EL (cell line): ENCODE data around the gene UVSSA.
"Not testable (repeated sequence)": the region's sequence is repeated elsewhere in the genome, so short reads cannot be mapped to it uniquely, and the experiment has no call there.

ENCODE experiments used
- DNase-seq: peaks from one replicate; pipeline ENCODE4 v3.0.0-alpha.2; 2016

The UVSSA gene

DNA sequence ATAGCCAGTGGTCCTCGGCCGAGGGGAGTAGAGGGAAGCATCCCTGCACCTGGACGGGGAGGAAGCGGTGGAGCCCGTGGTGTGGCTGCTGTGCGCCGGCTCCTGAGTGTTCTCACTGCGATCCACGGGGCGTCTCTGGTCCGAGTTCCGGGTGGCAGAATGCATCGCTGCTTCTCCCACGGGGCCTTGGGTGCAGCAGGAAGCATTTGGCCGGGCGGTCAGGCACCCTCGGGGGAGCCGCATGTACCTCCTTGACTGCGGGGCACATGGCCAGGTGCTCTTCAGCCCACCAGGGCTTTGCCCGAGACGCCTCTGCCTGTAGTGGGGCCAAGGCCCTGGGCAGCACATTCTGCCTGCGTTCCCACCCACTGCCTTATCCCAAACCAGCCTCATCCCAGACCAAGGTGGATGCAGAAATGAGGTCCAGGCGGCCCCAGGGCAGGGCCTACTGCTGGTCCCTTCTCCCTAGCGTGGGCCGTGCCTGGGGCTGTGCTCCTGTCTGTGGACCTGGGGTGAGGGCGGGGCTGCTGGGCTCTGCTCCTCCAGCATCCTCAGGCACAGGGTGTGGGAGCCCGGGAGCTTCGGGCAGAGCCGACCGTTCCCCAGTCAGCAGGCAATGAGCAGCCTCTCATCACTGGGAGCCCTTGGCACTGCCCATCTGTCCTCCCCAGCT, 31.7 kb downstream of the UVSSA start:
- no peak for DNase-seq

DNA sequence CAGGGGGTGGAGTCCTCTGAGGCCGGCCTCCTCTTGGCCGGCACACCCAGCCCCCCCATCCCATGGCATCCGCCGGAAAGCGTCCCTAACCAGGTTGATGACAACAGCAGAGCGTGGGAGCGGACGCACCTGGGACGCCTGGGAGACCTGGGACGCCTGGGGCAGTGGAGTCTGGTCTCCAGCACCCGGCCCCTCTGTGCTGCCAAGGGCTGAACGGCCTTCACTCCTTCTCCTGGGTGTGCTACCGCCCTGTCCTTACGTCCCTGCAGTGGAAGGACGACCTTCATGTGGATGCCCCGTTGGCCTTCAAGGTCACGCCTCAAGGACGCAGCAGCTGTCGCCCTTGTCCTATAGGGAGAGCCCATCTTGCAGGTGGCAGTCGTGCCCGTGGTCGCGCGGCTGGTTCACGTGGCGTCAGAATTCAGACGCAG, 32.4 kb downstream of the UVSSA start:
- DNase-seq = no peak

DNA sequence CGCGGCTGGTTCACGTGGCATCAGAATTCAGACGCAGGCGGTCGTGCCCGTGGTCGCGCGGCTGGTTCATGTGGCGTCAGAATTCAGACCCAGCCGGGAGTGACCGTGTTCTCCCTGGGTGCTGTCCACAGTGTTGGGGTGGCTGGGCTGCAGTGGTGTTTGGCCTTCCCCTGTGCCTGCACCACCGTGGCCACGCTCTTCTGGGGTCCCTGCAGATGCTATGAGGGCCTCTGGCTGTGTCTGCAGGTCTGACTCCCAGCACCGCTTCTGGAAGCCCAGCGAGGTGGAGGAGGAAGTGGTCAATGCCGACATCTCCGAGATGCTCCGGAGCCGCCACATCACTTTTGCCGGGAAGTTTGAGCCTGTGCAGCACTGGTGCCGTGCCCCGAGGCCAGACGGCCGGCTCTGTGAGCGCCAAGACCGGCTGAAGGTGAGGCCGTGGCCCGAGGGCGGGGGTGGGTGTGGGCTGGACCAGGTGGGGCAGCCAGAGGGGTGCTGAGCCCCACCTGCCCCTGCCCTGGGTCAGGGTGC, 32.9 kb downstream of the UVSSA start:
- DNase-seq = no peak

DNA sequence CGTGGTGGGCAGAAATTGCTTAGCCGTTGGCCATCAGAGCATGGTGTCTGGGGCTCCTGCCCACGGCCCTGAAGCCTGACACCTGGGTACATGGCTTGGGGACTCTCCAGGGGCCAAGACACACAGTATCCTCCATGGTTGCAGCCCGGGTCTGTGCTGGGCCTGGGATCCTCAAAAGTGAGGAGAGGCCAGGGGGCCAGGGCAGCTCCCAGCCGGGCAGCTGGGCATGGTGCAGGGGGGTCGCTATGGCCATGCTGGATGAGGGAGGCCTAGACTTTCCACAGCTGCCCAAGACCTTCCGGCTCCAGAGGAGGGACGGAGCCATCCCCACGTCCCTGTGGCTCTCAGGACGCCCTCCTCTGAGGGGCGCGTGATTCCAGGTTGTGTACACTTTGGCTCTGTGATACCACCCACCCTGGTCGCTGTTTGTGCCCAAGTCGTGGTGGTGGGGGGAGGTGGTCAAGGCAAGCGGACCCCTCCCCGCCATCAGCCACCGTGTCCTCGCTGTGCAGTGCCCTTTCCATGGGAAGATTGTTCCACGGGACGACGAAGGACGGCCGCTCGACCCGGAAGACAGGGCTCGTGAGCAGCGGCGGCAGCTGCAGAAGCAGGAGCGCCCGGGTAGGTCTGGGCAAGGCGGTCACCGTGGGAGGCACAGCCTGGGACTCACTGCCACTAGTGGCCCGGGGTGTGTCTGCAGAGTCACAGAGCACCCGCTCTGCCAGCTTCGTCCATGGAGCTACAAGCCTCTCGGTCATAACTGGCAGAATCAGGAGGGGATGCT, 33.6 kb downstream of the UVSSA start:
- DNase-seq = no peak

DNA sequence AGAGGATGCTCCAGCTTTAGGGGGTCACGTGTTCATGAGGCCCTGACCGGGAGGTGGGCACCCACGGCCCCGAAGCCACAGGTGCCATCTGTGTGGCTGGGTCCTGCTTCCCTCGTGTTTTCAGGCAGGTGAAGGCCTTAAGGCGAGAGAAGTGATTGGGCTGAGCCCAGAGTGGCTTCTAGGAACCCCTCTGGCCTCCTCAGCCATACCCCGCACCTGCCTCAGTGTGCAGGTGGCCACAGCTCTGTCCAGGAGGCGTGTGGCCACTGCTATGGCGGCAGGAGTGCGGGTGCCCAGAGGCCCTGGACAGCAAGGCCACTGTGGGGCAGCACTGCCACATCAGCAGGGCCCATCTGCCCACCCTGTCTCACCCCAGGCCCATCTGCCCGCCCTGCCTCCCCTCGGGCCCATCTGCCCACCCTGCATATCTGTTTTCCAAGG, 34.2 kb downstream of the UVSSA start:
- no peak for DNase-seq

DNA sequence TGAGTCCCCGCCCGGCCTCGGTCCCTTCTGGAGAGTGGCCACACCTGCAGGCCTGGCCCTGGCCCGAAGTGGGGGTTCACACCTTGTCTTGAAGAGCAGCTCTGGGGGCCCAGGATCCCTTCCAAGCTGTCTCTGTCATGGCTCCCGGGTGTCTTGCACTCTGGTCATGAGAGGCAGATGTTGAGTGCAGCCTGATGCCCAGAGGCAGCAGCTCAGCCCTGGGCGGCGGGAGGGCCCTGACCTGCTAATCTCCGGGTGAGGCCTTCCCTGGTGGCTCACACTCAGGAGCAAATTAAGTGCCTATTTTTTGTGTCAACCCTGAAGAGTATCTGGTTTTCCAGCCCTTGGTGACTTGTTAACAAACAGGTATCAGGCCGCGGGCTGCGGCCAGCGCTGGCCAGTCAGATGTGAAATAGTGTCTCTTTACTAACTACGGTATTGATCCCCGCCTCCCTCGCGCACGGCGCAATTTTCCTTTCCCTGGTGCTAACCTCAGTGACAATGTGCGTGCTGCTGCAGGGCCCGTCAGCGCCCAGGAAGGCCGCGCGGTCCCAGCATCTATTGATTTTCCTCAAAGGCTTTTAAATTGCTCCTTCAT, 35.0 kb downstream of the UVSSA start:
- DNase-seq = no peak

DNA sequence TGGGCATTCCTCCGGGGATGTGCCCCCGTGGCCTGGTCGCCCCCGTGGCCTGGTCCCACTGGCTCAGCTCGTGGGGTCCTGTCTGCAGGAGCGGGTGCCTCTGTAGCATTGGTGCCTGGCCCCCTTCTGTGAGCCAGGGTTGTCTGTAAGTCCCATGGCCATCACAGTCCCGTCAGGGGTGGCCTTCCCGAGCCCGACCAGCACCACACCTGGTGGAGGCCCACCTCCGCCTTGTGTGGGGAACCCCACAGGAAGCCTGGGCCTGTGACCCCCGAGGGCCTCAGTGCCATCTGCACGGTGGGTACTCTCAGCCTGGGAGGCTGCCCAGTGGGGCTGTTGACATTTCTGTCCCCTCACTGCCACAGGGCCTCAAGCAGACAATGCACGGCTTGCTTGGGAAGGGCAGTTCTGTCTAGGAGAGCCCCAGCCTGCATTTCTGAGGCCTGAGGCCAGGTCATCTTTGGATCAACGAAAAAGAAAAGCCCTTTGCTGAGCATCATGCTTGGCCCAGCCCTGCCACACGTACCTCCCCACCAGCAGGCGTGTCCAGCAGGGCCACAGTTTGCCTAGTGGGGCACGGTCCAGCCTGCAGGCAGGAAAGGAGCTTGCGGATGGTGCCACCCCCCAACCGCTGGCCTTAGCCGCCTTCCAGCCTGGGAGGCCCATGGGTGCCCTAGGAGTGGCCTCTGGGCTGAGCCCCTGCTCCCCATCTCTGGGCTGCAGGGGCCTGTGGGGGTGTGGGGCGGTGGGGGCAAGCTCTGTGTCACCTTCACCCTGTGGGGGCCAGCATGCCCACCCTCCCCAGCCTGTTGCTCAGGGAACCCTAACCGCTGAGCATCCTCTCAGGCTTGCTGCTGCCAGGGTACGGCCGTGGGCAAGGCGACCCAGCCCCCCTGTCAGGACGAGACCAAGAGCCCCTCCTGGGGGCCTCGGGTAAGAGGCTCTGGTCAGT, 36.0 kb downstream of the UVSSA start:
- DNase-seq = no peak

DNA sequence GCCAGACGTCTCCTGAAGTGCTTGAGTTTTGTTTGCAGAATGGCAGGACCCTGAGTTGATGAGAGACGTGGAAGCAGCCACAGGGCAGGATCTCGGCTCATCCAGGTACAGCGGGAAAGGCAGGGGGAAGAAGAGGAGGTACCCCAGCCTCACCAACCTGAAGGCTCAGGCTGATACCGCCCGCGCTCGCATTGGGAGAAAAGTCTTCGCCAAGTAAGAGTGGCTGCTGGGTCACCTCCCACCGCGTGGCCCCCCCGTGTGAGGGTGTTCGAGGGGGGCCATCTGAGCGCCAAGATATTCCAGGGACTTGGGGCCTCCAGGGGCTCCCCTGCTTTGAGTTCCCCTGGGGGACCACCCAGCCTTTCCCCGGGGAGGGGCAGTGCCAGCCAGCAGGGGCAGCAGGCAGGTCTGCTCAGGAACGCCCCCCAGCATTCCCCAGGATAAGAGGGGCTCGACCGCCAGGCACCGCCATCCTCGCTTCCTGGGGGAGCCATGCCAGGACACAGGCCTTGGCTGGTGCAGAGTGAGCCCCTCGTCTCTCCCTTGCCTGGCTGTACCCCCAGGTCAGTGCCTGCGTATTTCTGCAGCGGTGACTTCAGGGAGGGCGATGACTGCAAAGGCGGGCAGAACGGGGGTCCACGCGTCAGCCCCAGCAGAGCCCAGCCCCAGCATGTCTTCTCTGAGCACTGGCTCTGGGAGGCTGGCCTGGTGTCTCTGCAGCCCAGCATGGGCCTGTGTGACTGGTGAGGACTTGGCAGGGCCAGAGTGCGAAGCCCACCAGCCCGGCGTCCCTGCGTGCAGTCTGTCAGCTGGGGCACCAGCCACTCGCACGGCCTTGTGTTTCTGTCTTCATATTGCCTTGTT, 37.0 kb downstream of the UVSSA start:
- DNase-seq = no peak

DNA sequence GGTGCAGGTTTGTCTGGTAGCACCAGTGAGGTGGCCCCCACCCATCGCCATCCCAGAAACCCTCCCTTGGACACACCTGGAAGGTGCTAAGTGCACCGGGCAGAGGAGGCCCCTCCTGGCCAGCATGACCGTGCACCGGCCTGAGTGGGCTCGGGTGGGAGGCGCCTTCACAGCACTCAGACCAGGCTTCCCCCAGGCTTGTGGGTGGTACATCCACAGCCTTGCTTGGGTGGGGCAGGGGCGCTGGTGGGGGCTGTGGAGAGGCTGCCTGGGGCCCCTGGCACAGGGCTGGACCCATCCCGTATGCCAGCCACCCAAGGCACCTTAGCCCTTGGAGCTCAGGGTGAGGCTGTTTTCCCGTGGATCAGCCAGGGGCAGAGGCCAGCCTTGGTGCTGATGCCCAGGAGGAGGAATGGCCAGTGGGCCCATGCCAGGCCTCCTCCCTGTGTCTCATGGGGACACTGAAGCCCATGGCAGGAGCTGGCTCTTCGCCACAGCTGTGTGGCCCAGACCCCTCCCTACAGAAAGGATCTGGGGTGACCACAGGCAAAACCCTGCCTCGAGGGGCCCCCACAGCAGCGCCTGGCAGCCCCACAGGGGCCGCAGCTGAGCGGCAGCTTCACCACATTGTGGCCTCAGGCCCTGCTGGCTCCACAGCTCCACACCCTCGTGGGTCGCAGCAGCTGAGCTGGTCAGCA, 37.8 kb downstream of the UVSSA start:
- no peak for DNase-seq

DNA sequence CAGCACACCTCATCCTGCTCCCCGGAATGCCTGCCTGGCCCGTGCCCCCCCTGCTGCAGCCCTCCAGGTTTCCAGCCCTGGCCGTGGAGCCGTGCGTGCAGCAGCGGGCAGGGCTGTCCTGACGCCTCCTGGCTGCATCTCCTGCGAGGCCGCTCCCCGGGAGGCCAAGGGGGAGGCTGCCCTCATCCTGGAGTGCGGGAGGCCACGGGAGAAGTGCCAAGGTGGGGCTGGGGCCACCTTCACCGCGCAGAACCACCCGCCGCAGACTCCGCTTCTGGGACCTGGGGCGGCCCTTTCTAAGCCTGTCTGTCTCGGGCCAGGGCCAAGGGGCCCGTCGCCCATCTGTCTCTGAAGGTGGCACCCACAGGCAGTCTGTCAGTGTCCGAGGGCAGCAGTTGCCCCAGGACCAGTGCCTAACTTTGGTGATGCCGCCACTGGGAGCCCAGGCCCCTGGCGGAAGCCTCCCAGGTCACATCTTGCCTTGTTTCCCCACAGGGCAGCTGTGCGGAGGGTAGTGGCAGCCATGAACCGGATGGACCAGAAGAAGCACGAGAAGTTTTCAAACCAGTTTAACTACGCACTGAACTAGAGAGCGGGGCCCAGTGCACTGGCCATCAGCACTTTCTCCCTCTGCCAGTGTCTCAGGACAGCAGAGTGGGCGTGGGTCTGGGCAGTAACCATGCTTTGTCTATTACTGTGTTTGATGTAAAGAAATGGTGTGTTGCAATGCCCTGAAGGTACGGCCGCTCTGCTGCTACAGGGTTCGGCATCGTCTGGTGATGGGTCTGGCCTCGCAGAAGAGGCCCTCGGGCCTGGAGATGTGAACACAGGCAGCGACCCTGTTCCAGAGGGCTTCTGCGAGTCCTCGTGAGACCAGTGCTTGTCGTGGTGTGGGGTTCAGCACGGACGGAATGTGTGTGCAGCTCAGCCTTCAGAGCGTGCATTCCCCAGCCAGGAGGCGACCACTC, 38.6 kb downstream of the UVSSA start:
- no peak for DNase-seq

DNA sequence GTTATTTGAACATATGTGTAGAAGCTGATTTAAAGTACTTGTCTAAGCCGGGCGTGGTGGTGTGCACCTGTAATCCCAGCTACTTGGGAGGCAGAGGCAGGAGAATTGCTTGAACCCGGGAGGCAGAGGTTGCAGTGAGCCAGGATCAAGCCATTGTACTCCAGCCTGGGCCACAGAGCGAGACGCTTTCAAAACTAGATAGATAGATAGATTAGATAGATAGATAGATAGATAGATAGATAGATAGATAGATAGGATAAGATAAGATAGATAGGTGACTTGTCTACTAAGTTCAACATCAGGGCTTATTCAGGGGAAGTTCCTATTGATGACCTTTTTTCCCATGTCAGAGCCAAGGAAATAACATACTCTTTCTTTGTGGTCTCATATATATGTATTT, 46.4 kb downstream of the UVSSA start:
- not testable (repeated sequence) for DNase-seq

DNA sequence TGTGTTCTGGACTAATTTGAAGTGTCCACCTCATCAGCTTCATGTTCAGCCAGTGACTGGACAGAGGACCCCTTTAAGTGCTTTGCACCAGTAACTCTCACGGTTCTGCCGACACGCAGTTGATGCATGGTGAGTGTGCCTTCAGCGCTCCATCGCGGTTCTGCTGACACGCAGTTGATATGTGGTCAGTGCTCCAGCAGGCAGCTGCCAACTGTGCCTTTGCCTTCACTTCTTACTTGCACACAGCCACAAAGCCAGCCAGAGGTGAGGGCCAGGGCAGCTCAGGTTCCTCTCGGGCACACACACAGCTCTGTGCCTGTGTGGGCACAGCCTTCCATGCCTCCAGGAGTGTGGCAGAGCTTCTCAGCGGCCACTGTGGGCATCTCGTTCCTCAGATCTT, 46.9 kb downstream of the UVSSA start:
- no peak for DNase-seq

DNA sequence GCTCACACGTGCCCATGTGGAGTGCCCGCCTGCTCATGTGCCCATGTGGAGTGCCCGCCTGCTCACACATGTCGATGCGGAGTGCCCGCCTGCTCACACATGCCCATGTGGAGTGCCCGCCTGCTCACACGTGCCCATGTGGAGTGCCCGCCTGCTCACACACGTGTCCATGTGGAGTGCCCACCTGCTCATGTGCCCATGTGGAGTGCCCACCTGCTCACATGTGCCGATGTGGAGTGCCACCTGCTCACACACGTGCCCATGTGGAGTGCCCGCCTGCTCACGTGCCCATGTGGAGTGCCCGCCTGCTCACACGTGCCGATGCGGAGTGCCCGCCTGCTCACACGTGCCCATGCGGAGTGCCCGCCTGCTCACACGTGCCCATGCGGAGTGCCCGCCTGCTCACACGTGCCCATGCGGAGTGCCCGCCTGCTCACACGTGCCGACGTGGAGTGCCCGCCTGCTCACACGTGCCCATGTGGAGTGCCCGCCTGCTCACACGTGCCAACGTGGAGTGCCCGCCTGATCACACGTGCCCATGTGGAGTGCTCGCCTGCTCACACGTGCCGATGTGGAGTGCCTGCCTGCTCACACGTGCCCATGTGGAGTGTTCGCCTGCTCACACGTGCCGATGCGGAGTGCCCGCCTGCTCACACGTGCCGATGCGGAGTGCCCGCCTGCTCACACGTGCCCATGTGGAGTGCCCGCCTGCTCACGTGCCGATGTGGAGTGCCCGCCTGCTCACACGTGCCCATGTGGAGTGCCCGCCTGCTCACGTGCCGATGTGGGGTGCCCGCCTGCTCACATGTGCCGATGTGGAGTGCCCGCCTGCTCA, 47.8 kb downstream of the UVSSA start:
- DNase-seq = not testable (repeated sequence)

DNA sequence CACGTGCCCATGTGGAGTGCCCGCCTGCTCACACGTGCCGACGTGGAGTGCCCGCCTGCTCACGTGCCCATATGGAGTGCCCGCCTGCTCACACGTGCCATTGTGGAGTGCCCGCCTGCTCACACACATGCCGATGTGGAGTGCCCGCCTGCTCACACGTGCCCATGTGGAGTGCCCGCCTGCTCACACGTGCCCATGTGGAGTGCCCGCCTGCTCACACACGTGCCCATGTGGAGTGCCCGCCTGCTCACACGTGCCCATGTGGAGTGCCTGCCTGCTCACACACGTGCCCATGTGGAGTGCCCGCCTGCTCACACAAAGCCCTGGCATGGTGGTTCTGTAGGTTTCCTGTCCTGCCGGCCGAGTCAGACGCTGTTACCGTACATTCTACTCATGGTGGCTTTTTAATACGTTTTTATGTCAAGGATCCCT, 48.4 kb downstream of the UVSSA start:
- DNase-seq = not testable (repeated sequence)

DNA sequence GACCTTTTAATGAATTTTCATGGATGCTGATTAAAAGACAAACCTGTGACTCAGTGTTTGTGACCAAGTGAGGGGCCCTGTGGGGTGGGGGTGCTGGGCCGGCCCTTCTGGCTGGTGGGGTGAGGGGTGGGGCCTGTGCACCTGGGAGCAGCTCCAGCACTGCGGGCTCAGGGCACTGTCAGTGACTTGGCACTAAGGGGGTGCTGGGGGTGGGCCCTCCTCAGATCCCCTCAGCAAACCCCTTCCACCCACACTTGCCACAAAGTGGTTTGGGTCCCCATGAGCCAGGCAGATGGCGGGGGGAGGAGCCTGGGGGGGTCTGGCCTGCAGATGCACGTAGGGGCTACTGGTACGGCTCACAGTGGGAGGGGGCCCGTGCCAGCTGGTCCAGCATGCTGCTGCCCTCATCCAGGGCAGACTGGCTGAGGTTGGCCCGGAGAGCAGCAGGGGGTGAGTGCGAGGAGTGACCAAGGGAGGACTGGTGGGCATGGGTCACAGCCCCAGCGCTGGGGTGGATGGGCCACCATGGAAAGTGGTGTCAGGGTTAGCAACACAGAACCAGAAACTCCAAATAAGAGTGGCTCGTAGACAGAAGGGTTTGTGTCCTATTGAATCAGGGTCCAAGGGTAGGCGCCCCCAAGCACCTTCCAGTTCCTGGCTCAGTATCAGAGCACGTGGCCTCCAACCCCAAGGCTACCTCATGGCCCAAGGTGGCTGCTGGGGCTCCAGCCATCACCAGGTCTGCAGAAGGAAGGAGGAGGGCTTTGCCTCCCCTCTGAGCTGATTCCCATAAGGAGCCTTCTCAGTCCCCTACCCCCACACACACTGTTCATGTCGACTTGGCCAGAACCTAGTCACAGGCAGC, 49.2 kb downstream of the UVSSA start:
- no peak for DNase-seq

DNA sequence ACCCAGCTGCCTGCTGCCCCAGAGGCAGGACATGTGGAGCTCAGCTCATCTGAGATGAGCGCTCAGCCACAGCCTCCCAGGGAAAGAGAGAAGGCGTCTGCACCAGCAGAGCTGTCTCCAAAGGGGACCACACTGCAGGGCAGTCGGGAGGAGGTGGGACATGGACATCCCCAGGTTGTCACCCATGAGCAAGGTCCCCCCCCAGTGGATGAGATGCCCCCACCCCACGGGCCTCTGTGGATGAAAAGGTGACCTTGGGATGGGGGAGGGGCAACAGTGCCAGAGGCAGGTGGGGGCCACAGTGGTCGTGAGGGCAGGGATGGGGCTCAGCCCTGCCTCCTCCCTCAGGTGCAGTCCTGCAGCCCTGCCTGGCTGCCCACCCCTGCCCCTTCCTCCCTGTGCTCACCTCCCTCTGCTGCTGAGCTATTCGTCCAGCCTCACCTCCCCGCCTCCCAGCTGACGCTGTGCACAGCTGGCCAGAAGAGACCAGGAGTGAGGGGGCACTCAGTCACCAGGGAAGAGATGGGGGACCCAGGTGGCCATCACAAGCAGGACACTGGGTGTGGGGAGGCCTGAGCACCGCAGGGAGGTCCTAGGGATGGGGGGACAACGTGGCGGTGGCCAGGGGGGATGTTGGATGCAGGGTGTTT, 49.9 kb downstream of the UVSSA start:
- no peak for DNase-seq
